Measurements from ENCODE around the gene SPINK8. TPM values are rescaled to one million over a fixed set of nuclear protein-coding genes. Genes with fewer than 3 reads are reported as not detected.

The SPINK8 gene
- total RNA-seq, 1 experiment from 2014 or later: not detected

DNA sequence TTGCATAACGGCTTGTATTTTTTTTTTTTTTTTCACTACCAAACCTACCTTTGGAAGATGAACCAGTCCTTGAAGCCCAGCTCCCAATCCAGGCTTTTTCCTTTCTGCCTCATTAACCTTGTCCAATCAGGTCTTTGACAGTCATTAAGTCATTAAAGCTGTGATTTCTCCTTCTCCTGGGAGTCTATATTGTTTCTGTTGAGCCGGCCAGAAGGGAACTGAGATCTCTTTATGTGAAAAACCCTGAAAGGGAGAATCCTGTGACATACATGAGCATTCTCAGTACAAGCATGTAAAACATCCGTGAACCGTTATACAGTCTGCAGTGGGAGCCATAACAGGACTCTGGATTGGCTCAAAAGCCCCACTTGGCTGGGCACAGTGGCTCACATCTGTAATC lies 52.6 kb downstream of the SPINK8 start:
- Histone ChIP-seq H3K36me3 (ENCODE audit: control insufficient read depth in 1 of 2, insufficient read depth in 2 of 2, low read length in 2 of 2) (no peaks in the 10 kb centered on the region; a peak in 1 of 4 replicates), H3K27me3 (ENCODE audit: insufficient read depth, low read length) (no peaks in the 10 kb centered on the region), H3K79me2 (ENCODE audit: insufficient read depth, low read length) (no peaks in the 10 kb centered on the region), H3K27ac (ENCODE audit: low read depth, low read length) (no peak overlapping the region), H3K4me2 (ENCODE audit: low read length) (no peak overlapping the region), H3K9me3 (ENCODE audit: control insufficient read depth in 1 of 2, insufficient read depth in 1 of 2, low read depth in 1 of 2, low read length in 2 of 2) (no peaks in the 10 kb centered on the region), H4K20me1 (ENCODE audit: insufficient read depth) (no peaks in the 10 kb centered on the region), H3K9me2 (ENCODE audit: insufficient read depth) (0 out of 2 replicates have a peak, but pooled peaks cover 3% of the 10 kb centered on the region), H3K4me3 (replicated peaks in 1 of 2; ENCODE audit: low read depth in 1 of 2, low read length in 2 of 2) (no peak overlapping the region), H3K9ac (ENCODE audit: low read length) (no peak overlapping the region), H2AFZ (ENCODE audit: low read depth, low read length, poor library complexity, severe bottlenecking) (no peak overlapping the region), H3K4me1 (ENCODE audit: control insufficient read depth in 1 of 2, insufficient read depth in 2 of 2, low read length in 2 of 2) (no peaks in the 10 kb centered on the region)
- ATAC-seq: no peak
- CTCF ChIA-PET: interaction anchor here (1.1 kb wide), 1 partner anchor 155 kb away, joined by 10 read pairs; no protein-coding TSS in a partner anchor
- TF ChIP-seq, protein P1, sequence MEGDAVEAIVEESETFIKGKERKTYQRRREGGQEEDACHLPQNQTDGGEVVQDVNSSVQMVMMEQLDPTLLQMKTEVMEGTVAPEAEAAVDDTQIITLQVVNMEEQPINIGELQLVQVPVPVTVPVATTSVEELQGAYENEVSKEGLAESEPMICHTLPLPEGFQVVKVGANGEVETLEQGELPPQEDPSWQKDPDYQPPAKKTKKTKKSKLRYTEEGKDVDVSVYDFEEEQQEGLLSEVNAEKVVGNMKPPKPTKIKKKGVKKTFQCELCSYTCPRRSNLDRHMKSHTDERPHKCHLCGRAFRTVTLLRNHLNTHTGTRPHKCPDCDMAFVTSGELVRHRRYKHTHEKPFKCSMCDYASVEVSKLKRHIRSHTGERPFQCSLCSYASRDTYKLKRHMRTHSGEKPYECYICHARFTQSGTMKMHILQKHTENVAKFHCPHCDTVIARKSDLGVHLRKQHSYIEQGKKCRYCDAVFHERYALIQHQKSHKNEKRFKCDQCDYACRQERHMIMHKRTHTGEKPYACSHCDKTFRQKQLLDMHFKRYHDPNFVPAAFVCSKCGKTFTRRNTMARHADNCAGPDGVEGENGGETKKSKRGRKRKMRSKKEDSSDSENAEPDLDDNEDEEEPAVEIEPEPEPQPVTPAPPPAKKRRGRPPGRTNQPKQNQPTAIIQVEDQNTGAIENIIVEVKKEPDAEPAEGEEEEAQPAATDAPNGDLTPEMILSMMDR (IDR thresholded peaks at IDR 0.05 in 2 of 3, conservative IDR thresholded peaks at IDR 0.05 in 1 of 3; ENCODE audit: borderline replicate concordance in 1 of 3, insufficient read depth in 1 of 3, low read depth in 2 of 3, low read length in 2 of 3): no peak
- TF ChIP-seq EZH2phosphoT487 (IDR thresholded peaks at IDR 0.05; ENCODE audit: borderline replicate concordance): no peak
- TF ChIP-seq RAD21 (IDR thresholded peaks at IDR 0.05; ENCODE audit: low read depth): no peak
- TF ChIP-seq YY1 (IDR thresholded peaks at IDR 0.05; ENCODE audit: extremely low read depth, insufficient replicate concordance, low read depth, low read length): no peak
- no peak for TF ChIP-seq CEBPB (IDR thresholded peaks at IDR 0.05; ENCODE audit: low read depth)
- no peak for TF ChIP-seq SP1 (IDR thresholded peaks at IDR 0.05; ENCODE audit: low read depth)
- TF ChIP-seq EGR1 (IDR thresholded peaks at IDR 0.05; ENCODE audit: low read depth): no peak
- no peak for TF ChIP-seq JUND (IDR thresholded peaks at IDR 0.05)
- no peak for TF ChIP-seq TCF7L2 (IDR thresholded peaks at IDR 0.05; ENCODE audit: borderline replicate concordance, extremely low read depth, insufficient read depth, insufficient read length)
- no peak for TF ChIP-seq POLR2AphosphoS5 (IDR thresholded peaks at IDR 0.05; ENCODE audit: low read depth, low read length)
- TF ChIP-seq ZFX (IDR thresholded peaks at IDR 0.05): no peak
- TF ChIP-seq, protein P2, sequence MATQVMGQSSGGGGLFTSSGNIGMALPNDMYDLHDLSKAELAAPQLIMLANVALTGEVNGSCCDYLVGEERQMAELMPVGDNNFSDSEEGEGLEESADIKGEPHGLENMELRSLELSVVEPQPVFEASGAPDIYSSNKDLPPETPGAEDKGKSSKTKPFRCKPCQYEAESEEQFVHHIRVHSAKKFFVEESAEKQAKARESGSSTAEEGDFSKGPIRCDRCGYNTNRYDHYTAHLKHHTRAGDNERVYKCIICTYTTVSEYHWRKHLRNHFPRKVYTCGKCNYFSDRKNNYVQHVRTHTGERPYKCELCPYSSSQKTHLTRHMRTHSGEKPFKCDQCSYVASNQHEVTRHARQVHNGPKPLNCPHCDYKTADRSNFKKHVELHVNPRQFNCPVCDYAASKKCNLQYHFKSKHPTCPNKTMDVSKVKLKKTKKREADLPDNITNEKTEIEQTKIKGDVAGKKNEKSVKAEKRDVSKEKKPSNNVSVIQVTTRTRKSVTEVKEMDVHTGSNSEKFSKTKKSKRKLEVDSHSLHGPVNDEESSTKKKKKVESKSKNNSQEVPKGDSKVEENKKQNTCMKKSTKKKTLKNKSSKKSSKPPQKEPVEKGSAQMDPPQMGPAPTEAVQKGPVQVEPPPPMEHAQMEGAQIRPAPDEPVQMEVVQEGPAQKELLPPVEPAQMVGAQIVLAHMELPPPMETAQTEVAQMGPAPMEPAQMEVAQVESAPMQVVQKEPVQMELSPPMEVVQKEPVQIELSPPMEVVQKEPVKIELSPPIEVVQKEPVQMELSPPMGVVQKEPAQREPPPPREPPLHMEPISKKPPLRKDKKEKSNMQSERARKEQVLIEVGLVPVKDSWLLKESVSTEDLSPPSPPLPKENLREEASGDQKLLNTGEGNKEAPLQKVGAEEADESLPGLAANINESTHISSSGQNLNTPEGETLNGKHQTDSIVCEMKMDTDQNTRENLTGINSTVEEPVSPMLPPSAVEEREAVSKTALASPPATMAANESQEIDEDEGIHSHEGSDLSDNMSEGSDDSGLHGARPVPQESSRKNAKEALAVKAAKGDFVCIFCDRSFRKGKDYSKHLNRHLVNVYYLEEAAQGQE (IDR thresholded peaks at IDR 0.05; ENCODE audit: low read depth): no peak
- no peak for DNase-seq (ENCODE audit: low read depth, low spot score)
- BruUV-seq (replicated peaks): no TSS peak
- POLR2A ChIA-PET: no interaction called here
- intact Hi-C loops (cut with micrococcal nuclease): no loop called here
- RAD21 ChIA-PET (ENCODE audit: low non-redundant PET in 1 of 2, low total read pairs in 2 of 2, uncharacterized antibody in 2 of 2, unreplicated experiment in 2 of 2): no interaction called here
